ENCODE data around the gene PSEN1. TPM values are rescaled to one million over a fixed set of nuclear protein-coding genes. Genes with fewer than 3 reads are reported as not detected.
"Not testable (repeated sequence)": the region's sequence is repeated elsewhere in the genome, so short reads cannot be mapped to it uniquely, and the experiment has no call there.

The PSEN1 gene
- total RNA-seq, 2 donors from 2014 or later: 76.4 to 103 TPM

DNA sequence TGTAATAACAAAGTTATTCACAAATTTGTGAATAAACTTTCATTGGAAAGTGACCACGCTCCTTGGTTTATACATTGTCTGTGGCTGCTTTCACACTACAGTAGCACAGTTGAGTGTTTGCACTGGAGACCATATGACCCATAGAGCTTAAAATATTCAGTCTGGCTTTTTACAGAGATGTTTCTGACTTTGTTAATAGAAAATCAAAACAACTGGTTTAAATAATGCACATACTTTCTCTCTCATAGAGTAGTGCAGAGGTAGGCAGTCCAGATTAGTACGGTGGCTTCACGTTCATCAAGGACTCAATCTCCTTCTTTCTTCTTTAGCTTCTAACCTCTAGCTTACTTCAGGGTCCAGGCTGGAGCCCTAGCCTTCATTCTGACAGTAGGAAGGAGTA lies 36.2 kb downstream of the PSEN1 start:
- TF ChIP-seq CTCF (IDR thresholded peaks at IDR 0.05): no peak
- no peaks in the 10 kb centered on the region for H3K4me1 ChIP-seq
- intact Hi-C loops (cut with DNase I): loop anchor here (10.0 kb wide), 1 partner anchor 302 kb away; no protein-coding TSS in a partner anchor
- no peaks in the 10 kb centered on the region for H3K27me3 ChIP-seq
- no peak overlapping the region for H3K4me3 ChIP-seq
- DNase-seq: no peak
- H3K9ac ChIP-seq (ENCODE audit: low read depth in 2 of 2, low read length in 2 of 2): no peak overlapping the region
- H3K27ac ChIP-seq: no peak overlapping the region
- H3K36me3 ChIP-seq: peaks cover 20% of the 10 kb centered on the region
- no peaks in the 10 kb centered on the region for H3K9me3 ChIP-seq

DNA sequence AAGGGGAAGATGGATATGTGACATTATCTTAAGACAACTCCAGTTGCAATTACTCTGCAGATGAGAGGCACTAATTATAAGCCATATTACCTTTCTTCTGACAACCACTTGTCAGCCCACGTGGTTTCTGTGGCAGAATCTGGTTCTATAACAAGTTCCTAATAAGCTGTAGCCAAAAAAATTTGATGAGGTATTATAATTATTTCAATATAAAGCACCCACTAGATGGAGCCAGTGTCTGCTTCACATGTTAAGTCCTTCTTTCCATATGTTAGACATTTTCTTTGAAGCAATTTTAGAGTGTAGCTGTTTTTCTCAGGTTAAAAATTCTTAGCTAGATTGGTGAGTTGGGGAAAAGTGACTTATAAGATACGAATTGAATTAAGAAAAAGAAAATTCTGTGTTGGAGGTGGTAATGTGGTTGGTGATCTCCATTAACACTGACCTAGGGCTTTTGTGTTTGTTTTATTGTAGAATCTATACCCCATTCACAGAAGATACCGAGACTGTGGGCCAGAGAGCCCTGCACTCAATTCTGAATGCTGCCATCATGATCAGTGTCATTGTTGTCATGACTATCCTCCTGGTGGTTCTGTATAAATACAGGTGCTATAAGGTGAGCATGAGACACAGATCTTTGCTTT lies 36.9 kb downstream of the PSEN1 start:
- H3K27me3 ChIP-seq: no peaks in the 10 kb centered on the region
- intact Hi-C loops (cut with DNase I): loop anchor here (10.0 kb wide), 1 partner anchor 302 kb away; no protein-coding TSS in a partner anchor
- peaks cover 20% of the 10 kb centered on the region for H3K36me3 ChIP-seq

DNA sequence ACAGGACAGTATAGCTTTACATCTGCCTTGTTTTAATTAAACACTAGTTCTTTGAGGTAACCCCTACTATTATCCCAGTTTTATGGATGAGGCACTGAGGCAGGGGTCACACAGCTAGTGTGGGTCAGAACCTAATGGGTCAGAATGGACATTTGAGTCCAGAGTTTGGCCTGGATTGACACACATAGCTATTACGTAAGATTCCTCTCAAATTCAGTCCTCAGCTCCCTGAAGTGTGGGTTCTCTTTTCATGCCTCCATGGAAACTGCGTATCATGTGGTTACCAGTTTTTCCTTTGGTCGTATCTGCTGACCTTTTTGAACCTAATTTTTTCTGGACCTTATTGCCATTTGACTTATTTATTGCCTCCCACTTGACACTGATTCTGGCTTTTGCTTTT lies 40.4 kb downstream of the PSEN1 start:
- no peaks in the 10 kb centered on the region for H3K4me1 ChIP-seq
- TF ChIP-seq CTCF (IDR thresholded peaks at IDR 0.05): no peak
- H3K9me3 ChIP-seq: no peaks in the 10 kb centered on the region
- H3K27ac ChIP-seq: no peak overlapping the region
- intact Hi-C loops (cut with DNase I): loop anchor here (10.0 kb wide), 1 partner anchor 298 kb away; no protein-coding TSS in a partner anchor
- H3K4me3 ChIP-seq: no peak overlapping the region
- peaks cover 12% of the 10 kb centered on the region for H3K36me3 ChIP-seq
- no peak overlapping the region for H3K9ac ChIP-seq (ENCODE audit: low read depth in 2 of 2, low read length in 2 of 2)
- no peak for DNase-seq
- no peaks in the 10 kb centered on the region for H3K27me3 ChIP-seq

More for the DNA sequence above, 36.9 kb downstream of the PSEN1 start:
- DNase-seq: no peak
- peak; percentile 26 for TF ChIP-seq CTCF (IDR thresholded peaks at IDR 0.05)
- H3K27ac ChIP-seq: no peak overlapping the region
- no peak overlapping the region for H3K4me3 ChIP-seq
- no peak overlapping the region for H3K9ac ChIP-seq (ENCODE audit: low read depth in 2 of 2, low read length in 2 of 2)
- H3K4me1 ChIP-seq: no peaks in the 10 kb centered on the region
- H3K9me3 ChIP-seq: no peaks in the 10 kb centered on the region

- Histone ChIP-seq H3K27me3 (no peaks in the 10 kb centered on the region), H3K9ac (ENCODE audit: low read depth in 2 of 2, low read length in 2 of 2) (no peak overlapping the region), H3K9me3 (no peaks in the 10 kb centered on the region), H3K4me3 (no peak overlapping the region), H3K36me3 (no peaks in the 10 kb centered on the region), H3K27ac (no peak overlapping the region), H3K4me1 (no peaks in the 10 kb centered on the region)
- no peak for DNase-seq
- TF ChIP-seq CTCF (IDR thresholded peaks at IDR 0.05): no peak
- intact Hi-C loops (cut with DNase I): no loop called here
These were observed 44.1 kb downstream of the PSEN1 start for GRCh38 chr14:73180385-73180805.

DNA sequence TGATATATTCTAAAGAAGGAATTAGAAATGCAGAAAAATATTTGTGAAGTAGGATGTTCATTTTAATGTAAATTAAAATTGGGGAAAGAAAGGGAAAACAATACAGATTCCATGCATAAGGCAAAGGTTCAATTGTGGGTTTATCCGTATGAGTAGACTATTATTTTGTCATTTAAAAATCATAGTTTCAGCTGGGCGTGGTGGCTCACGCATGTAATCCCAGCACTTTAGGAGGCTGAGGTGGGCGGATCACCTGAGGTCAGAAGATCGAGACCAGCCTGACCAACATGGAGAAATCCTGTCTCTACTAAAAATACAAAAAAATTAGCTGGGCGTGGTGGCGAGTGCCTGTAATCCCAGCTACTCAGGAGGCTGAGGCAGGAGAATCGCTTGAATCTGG lies 44.7 kb downstream of the PSEN1 start:
- H3K9ac ChIP-seq (ENCODE audit: low read depth in 2 of 2, low read length in 2 of 2); H3K36me3 ChIP-seq: not testable (repeated sequence)

DNA sequence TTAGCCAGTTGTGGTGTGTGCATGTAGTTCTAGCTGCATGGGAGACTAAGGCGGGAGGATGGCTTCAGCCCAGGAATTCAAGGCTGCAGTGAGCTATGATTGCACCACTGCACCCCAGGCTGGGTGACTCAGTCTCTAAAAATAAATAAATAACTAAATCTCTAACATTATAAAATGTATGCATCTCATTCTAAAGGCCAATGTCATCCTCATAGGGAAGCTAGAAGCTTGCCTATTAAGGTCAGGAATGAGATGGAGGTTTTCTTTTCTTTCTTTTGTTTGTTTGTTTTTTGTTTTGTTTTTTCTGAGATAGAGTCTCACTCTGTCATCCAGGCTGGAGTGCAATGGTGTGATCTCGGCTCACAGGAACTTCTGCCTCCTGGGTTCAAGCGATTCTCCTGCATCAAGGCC lies 52.2 kb downstream of the PSEN1 start:
- H3K9ac ChIP-seq (ENCODE audit: low read depth in 2 of 2, low read length in 2 of 2): no peak overlapping the region
- no peak for DNase-seq
- no peak overlapping the region for H3K27ac ChIP-seq
- no peak overlapping the region for H3K4me3 ChIP-seq
- no peaks in the 10 kb centered on the region for H3K27me3 ChIP-seq
- H3K9me3 ChIP-seq: no peaks in the 10 kb centered on the region
- H3K4me1 ChIP-seq: no peaks in the 10 kb centered on the region
- intact Hi-C loops (cut with DNase I): no loop called here
- TF ChIP-seq CTCF (IDR thresholded peaks at IDR 0.05): no peak
- H3K36me3 ChIP-seq: peaks cover 13% of the 10 kb centered on the region

More for the DNA sequence above, 44.7 kb downstream of the PSEN1 start:
- H3K4me3 ChIP-seq; DNase-seq; intact Hi-C loops (cut with DNase I); H3K27ac ChIP-seq; H3K4me1 ChIP-seq; H3K9me3 ChIP-seq; H3K27me3 ChIP-seq: not testable (repeated sequence)
